GM21526 (cell line): ENCODE results near the gene ERAP2.

ENCODE experiments used
- ATAC-seq: cut with Tn5 transposase; IDR thresholded peaks from one replicate; pipeline ENCODE4 v1.9.1; 2021; ENCODE audit warnings: moderate library complexity; ENCODE audit not compliant: unreplicated experiment, low FRiP score

Gene ERAP2

GRCh38 chr5:96952974-96953730 lies 76.9 kb downstream of the ERAP2 start:
- ATAC-seq = no peak

- peak; percentile 38 for ATAC-seq
Observed at GRCh38 chr5:96957254-96958049, 81.2 kb downstream of the ERAP2 start.

GRCh38 chr5:96958977-96959376 lies 82.7 kb downstream of the ERAP2 start:
- ATAC-seq = no peak

GRCh38 chr5:96961053-96961452 lies 84.8 kb downstream of the ERAP2 start:
- peak; percentile 52 for ATAC-seq

- ATAC-seq = no peak
Observed at GRCh38 chr5:96962540-96962991, 86.3 kb downstream of the ERAP2 start.

- no peak for ATAC-seq
Observed at GRCh38 chr5:96963267-96963666, 87.0 kb downstream of the ERAP2 start.

GRCh38 chr5:96966801-96967200 lies 90.5 kb downstream of the ERAP2 start:
- no peak for ATAC-seq

GRCh38 chr5:96967400-96967799 lies 91.1 kb downstream of the ERAP2 start:
- no peak for ATAC-seq

- ATAC-seq = no peak
Observed at GRCh38 chr5:96968074-96968473, 91.8 kb downstream of the ERAP2 start.

GRCh38 chr5:96968614-96969013 lies 92.3 kb downstream of the ERAP2 start:
- ATAC-seq = no peak
